Parathyroid adenoma (tissue), 2 donors: Measurements from ENCODE around the gene JADE2.
"Not testable (repeated sequence)": the region's sequence is repeated elsewhere in the genome, so short reads cannot be mapped to it uniquely, and the experiment has no call there.

ENCODE experiments used
- H2AFZ ChIP-seq: fragments of 300-600 bp; sonication (generic); one replicate; pipeline ENCODE4 v1.7.0; 2017; ENCODE audit warnings: antibody characterized with exemption, mild to moderate bottlenecking
- H3K27ac ChIP-seq: fragments of 300-600 bp; sonication (generic); one replicate; pipeline ENCODE4 v1.7.0; 2017
- H3K27me3 ChIP-seq: fragments of 300-600 bp; sonication (generic); one replicate; pipeline ENCODE4 v1.7.0; 2017; ENCODE audit warnings: low read length; ENCODE audit not compliant: control insufficient read depth, insufficient read depth
- H3K36me3 ChIP-seq: fragments of 300-600 bp; sonication (generic); one replicate; pipeline ENCODE4 v1.7.0; 2017; ENCODE audit warnings: low read length; ENCODE audit not compliant: control insufficient read depth, insufficient read depth
- H3K4me1 ChIP-seq: fragments of 300-600 bp; sonication (generic); one replicate; pipeline ENCODE4 v1.7.0; 2017; ENCODE audit warnings: control low read depth
- H3K4me2 ChIP-seq: fragments of 300-600 bp; sonication (generic); one replicate; pipeline ENCODE4 v1.7.0; 2017; ENCODE audit warnings: low read length
- H3K4me3 ChIP-seq: fragments of 300-600 bp; sonication (generic); one replicate; pipeline ENCODE4 v1.7.0; 2017; ENCODE audit warnings: low read depth, low read length
- H3K79me2 ChIP-seq: fragments of 300-600 bp; sonication (generic); one replicate; pipeline ENCODE4 v1.7.0; 2017; ENCODE audit warnings: control low read depth
- H3K9ac ChIP-seq: fragments of 300-600 bp; sonication (generic); one replicate; pipeline ENCODE4 v1.7.0; 2017; ENCODE audit warnings: mild to moderate bottlenecking
- H3K9me3 ChIP-seq: fragments of 300-600 bp; sonication (generic); one replicate; pipeline ENCODE4 v1.7.0; 2017; ENCODE audit warnings: low read length; ENCODE audit not compliant: control insufficient read depth
- CTCF ChIP-seq: fragments of 300-600 bp; sonication (generic); IDR thresholded peaks from one replicate; pipeline ENCODE4 v1.7.0; 2017; ENCODE audit warnings: antibody characterized with exemption, mild to moderate bottlenecking
- donor health status: primary hyperparathyroidism.

JADE2 gene

GRCh38 chr5:134511796-134512660 lies 13.4 kb upstream of the JADE2 start:
- peak overlapping the region; percentile 25 for H3K9ac ChIP-seq
- peaks cover 17% of the 10 kb centered on the region for H3K4me1 ChIP-seq
- no peaks in the 10 kb centered on the region for H3K36me3 ChIP-seq
- H3K27me3 ChIP-seq, result no peaks in the 10 kb centered on the region
- peak; percentile 73 for TF ChIP-seq CTCF
- H2AFZ ChIP-seq, result peak overlapping the region; percentile 77
- H3K9me3 ChIP-seq, result no peaks in the 10 kb centered on the region
- H3K27ac ChIP-seq, result peak overlapping the region; percentile 61
- H3K4me2 ChIP-seq, result no peak overlapping the region
- H3K4me3 ChIP-seq, result no peak overlapping the region
- H3K79me2 ChIP-seq, result no peaks in the 10 kb centered on the region

- peak overlapping the region; percentile 61 for H3K27ac ChIP-seq
- H3K79me2 ChIP-seq, result no peaks in the 10 kb centered on the region
- peak overlapping the region; percentile 77 for H2AFZ ChIP-seq
- peaks cover 17% of the 10 kb centered on the region for H3K4me1 ChIP-seq
- H3K27me3 ChIP-seq, result no peaks in the 10 kb centered on the region
- H3K36me3 ChIP-seq, result no peaks in the 10 kb centered on the region
- H3K9ac ChIP-seq, result peak overlapping the region; percentile 25
- H3K9me3 ChIP-seq, result no peaks in the 10 kb centered on the region
- no peak overlapping the region for H3K4me3 ChIP-seq
- H3K4me2 ChIP-seq, result no peak overlapping the region
- no peak for TF ChIP-seq CTCF
Observed at GRCh38 chr5:134512661-134512999, 12.8 kb upstream of the JADE2 start.

GRCh38 chr5:134515801-134516200 lies 9.7 kb upstream of the JADE2 start:
- H3K27ac ChIP-seq, result no peak overlapping the region

GRCh38 chr5:134516984-134517383 lies 8.5 kb upstream of the JADE2 start:
- H3K79me2 ChIP-seq, H3K36me3 ChIP-seq: not testable (repeated sequence)

More at GRCh38 chr5:134515801-134516200, 9.7 kb upstream of the JADE2 start:
- Histone ChIP-seq H3K4me1 (peaks cover 17% of the 10 kb centered on the region), H3K27me3 (no peaks in the 10 kb centered on the region), H3K79me2 (no peaks in the 10 kb centered on the region), H3K9ac (no peak overlapping the region), H3K4me2 (no peak overlapping the region), H3K9me3 (no peaks in the 10 kb centered on the region), H3K36me3 (no peaks in the 10 kb centered on the region), H2AFZ (no peak overlapping the region), H3K4me3 (no peak overlapping the region)
- TF ChIP-seq CTCF, result no peak

GRCh38 chr5:134517553-134517952 lies 7.9 kb upstream of the JADE2 start:
- Histone ChIP-seq H3K79me2 (no peaks in the 10 kb centered on the region), H3K9me3 (no peaks in the 10 kb centered on the region), H3K27me3 (no peaks in the 10 kb centered on the region), H3K4me1 (peaks cover 2% of the 10 kb centered on the region), H3K27ac (no peak overlapping the region), H3K4me2 (no peak overlapping the region), H3K4me3 (no peak overlapping the region), H2AFZ (no peak overlapping the region), H3K9ac (no peak overlapping the region), H3K36me3 (no peaks in the 10 kb centered on the region)
- TF ChIP-seq CTCF, result no peak

More at GRCh38 chr5:134516984-134517383, 8.5 kb upstream of the JADE2 start:
- not testable (repeated sequence) for H2AFZ ChIP-seq, H3K9ac ChIP-seq, H3K27ac ChIP-seq, H3K4me1 ChIP-seq, H3K9me3 ChIP-seq, H3K4me3 ChIP-seq, H3K27me3 ChIP-seq, H3K4me2 ChIP-seq
